Stimulated activated CD4-positive, alpha-beta T cell treated with anti-CD3 and anti-CD28 coated beads, Interleukin-1b, Interleukin-23, amount 100 ng/mL, for 1 hour (primary cell): ENCODE measurements around the gene USP21.
"Not testable (repeated sequence)": the region's sequence is repeated elsewhere in the genome, so short reads cannot be mapped to it uniquely, and the experiment has no call there.

ENCODE experiments used
- DNase-seq, 2 donors: peaks; one replicate each; pipeline ENCODE4 v3.0.0-alpha.2; 2020; ENCODE audit warnings: low read depth in 2 of 2

Gene USP21

GRCh38 chr1:161159087-161159912, at the start of gene USP21:
TSS of gene USP21 (plus strand) at chr1:161159500. CDS start at chr1:161160641, 1,141 bp downstream.
- peak; percentile 81 to 82 for DNase-seq

- no peak for DNase-seq
Measured at GRCh38 chr1:161111117-161111516, 48.2 kb upstream of the USP21 start.

GRCh38 chr1:161111527-161111926, 47.8 kb upstream of the USP21 start:
- DNase-seq = no peak

GRCh38 chr1:161113915-161114314, 45.4 kb upstream of the USP21 start:
- DNase-seq = no peak

GRCh38 chr1:161114556-161114955, 44.7 kb upstream of the USP21 start:
- DNase-seq = no peak

- DNase-seq = no peak
Measured at GRCh38 chr1:161115132-161115711, 44.1 kb upstream of the USP21 start.

- DNase-seq = not testable (repeated sequence)
Measured at GRCh38 chr1:161115961-161116360, 43.3 kb upstream of the USP21 start.

GRCh38 chr1:161117759-161118581, 41.3 kb upstream of the USP21 start, which contains the start of the genes NIT1 and PFDN2:
TSS of gene NIT1 (plus strand) at chr1:161118105. CDS start at chr1:161118177, 72 bp downstream.
TSS of gene PFDN2 (minus strand) at chr1:161118037. CDS start at chr1:161118026, 11 bp downstream.
- DNase-seq = peak; percentile 41 to 71

GRCh38 chr1:161119092-161119903, 40.0 kb upstream of the USP21 start:
- DNase-seq = no peak

GRCh38 chr1:161121042-161121650, 38.2 kb upstream of the USP21 start:
- no peak for DNase-seq

- no peak for DNase-seq
Measured at GRCh38 chr1:161121834-161122233, 37.5 kb upstream of the USP21 start.

- DNase-seq = no peak
Measured at GRCh38 chr1:161122967-161123366, 36.3 kb upstream of the USP21 start.

GRCh38 chr1:161127649-161128048, 31.7 kb upstream of the USP21 start:
- DNase-seq = no peak

GRCh38 chr1:161128591-161129420, 30.5 kb upstream of the USP21 start:
- no peak for DNase-seq

GRCh38 chr1:161130266-161130665, 29.0 kb upstream of the USP21 start:
- no peak for DNase-seq

GRCh38 chr1:161131523-161132409, 27.5 kb upstream of the USP21 start:
- no peak for DNase-seq

- DNase-seq = peak; percentile 78 to 79
Measured at GRCh38 chr1:161132410-161133219, 26.7 kb upstream of the USP21 start, which contains the start of gene DEDD. TSS of gene DEDD (minus strand) at chr1:161132667. CDS start at chr1:161124462, 8,205 bp downstream.

- no peak for DNase-seq
Measured at GRCh38 chr1:161133220-161133740, 26.0 kb upstream of the USP21 start.
